DMS53 (cell line): ENCODE data around the gene GSC2.
A peak's percentile ranks its signal among the peaks of the same experiment; 100 is the strongest.

Experiments used
- DNase-seq: peaks from one replicate; lab custom pipeline; 2025; lab: John Stamatoyannopoulos, UW

GSC2 gene

DNA sequence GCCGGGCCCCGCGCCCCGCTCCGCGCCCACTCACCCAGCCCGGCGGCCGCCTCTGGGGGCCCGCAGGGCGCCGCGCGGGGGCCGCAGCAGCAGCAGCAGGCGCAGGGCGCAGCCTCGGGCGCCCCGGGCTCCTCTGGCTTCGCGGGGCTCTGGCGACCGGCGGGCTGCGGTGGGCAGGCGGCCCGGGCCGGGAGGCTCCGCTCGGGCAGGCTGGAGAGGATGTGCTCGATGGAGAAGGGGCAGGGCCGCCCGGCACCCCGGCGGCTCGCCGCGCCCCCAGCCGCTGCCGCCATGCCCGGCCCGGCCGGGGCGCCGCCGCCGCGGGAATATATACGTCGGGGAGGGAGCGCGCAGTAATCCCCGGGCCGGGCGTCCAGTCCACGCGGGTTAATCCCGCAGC, at the start of gene GSC2:
Gene GSC2 (minus strand): TSS at position 302 of the 400 bp plus-strand sequence. CDS start 9 bp downstream, at position 293.
- no peak for DNase-seq

GRCh38 chr22:19199479-19199878, 49.4 kb upstream of the GSC2 start:
- DNase-seq: no peak

DNA sequence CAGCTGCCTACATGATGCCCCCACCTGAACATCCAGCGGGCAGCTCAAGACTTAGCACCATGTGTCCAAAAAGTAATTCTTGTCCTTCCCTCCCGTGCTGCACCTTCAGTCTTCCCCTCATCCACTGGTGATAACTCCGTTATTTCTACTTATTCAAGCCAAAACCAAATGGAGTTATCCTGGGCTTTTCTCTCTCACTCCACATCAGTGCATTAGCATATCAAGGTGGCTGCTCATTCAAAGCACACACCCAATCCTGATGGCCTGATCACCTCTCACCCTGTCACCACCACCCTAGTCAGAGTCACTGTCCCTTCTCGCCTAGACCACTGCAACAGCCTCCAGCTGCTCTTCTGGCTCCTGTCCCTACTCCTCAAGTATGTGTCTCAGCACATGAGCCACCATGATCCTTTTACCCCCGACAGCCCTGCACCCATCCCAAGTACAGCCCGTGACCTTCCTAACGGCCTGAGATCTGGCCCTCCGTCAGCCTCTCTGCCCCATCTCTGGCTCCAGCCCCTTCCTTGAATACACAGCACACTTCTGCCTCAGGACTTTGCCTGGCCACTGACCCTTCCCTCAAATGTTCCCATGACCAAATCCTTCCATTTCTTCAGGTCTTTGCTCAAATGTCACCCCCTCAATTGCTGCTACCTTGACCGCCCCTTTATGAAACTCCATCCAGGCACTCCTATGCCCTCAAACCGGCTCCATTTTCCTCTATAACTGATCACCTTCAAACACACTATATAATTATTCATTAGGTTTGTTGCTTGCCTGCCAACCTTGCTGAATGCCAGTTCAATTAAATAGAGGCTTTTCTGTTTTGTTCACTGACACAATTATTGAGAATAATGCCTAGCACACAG, 48.1 kb upstream of the GSC2 start:
- no peak for DNase-seq

DNA sequence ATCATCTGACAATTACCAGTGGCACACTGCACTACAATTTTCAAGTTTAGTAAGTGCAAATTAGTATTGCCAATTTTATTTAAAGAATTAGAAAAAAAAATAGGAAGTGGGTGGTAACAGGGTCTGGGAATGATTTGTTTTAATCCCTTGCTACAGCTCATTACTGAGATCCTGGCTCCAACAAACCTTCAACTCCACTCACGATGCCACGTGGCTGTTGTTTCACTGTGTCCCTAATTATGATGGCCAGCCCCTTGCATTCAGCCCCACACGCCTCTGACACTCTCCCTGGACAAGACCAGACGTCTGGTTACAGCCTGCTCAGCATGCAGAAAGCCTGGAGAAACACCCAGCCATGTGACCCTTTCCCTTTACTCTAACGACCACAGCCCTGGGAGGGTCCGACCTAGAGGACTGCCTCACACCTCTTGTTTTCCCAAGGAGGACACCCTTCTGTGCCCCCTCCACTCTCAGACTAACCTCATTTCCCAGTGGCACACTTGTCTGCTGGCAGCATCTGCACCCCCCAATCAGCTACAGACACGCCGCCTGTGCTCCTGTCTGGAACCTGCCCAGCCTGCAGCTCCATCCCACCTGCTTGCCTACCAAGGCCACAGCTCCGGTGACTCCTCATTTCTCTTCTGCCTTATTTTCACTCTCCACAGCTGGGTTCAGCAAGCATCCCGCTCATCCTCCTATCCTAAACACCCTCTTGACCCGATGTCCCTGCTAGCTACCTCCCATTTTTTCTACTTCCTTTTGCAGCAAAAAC, 46.9 kb upstream of the GSC2 start:
- DNase-seq: no peak

DNA sequence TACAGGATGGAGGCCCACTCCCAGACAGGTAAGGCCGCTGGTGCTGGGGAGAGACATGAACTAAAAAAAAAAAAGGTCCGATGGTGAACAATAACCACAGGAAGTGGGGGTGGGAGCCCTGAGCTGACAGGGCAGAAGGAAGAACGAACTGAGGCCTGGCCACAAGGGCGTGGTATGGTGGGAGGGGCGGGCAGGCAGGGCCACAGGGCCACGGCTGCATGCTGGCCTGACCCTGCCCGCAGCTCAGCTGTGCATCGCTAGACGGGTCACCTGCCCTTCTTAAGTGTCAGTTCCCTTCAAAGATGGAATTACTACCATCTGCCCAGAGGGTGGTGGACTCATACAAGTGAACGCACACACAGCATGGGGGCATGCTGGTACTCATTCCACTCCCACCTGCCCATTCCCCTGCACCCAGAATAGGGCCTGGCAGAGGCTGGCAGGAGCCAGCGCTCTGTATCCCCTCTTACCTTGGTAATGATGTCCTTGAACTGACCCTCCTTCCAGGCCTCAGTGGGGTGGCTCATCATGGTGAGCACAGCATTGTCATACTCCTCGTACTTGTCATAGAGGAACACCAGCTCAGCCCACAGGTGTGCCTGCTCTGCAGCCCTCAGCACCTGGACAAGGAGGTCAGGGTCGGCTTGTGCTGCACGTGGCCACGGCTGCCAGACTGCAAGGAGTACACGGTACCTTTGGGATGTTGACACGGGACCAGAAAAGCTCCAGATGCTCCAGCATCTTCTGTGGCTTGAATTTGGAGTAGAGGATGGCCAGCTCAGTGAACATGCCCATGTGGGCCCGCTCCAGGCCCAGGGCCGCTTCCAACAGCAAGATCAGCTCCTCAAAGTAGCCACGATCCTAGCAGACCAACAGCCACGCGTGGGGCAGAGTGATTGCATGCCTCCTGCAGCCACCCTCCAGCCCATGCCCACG, 46.0 kb upstream of the GSC2 start:
- DNase-seq: no peak

- DNase-seq: no peak
These were observed 44.9 kb upstream of the GSC2 start for GRCh38 chr22:19194766-19195536.

DNA sequence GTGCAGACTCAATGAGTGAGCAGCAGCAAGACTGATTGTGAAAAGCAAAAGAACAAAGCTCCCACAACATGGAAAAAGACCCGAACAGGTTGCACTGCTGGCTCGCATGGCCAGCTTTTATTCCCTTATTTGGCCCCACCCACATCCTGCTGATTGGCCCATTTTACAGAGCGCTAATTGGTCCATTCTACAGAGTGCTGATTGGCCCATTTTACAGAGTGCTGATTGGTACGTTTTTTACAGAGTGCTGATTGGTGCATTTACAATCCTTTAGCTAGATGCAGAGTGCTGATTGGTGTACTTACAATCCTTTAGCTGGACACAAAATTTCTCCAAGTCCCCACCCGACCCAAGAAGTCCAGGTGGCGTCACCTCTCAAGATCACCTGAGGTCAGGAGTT, 43.8 kb upstream of the GSC2 start:
- DNase-seq: no peak

- no peak for DNase-seq
These were observed 37.8 kb upstream of the GSC2 start for GRCh38 chr22:19187716-19188563.

DNA sequence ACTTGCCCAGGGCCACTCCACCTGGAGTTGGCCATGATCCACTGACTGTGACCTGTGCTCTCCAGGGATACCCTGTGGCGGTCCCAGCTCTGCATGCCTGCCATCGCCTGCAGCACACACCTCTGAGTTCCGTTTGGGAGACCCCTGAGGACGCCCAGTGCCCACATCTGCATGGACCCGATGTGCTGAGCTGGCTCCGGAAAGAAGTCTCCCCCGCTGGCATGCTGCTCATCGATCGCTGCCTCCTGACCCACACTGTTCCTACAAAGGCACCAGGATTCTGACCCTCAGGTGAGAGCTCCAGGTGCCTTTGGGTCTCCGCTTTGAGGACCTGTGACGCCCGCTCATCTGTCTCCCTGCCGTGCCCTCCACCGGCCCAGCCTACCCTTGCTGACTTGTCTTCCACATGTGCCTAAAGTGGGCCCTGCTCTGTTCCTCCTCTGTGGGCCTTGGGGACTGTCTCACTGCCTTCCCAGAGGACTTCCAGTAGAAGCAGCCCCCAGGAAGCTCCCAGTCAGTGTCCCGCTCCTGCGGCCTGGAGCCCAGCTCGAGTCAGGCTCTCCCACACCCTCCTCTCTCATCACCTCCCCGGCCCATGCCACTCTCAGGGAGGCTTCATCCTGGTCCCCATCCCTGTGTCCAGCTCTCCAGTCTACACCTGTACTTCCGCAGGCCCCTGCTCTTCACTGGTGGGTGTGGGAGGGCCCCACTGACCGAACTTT, 34.3 kb upstream of the GSC2 start:
- no peak for DNase-seq

DNA sequence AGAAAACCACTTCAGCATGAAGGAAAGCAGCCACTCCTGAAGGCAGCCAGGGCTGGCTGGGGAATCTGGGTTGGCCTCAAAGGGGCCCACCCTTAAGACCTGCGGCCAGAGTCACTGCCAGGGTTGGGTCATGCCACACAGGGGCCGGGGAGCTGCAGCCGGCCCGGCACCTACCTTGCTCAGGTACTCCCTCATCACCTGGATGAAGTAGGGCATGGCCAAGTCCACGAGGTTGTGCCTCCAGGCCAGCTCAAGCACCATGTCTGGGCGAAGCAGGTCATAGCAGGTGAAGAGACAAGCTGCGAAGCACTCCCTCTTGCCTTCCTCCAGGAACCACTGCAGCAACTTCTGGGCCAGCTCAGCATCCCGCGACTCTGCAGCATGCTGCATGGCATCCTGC, 33.1 kb upstream of the GSC2 start:
- DNase-seq: no peak

DNA sequence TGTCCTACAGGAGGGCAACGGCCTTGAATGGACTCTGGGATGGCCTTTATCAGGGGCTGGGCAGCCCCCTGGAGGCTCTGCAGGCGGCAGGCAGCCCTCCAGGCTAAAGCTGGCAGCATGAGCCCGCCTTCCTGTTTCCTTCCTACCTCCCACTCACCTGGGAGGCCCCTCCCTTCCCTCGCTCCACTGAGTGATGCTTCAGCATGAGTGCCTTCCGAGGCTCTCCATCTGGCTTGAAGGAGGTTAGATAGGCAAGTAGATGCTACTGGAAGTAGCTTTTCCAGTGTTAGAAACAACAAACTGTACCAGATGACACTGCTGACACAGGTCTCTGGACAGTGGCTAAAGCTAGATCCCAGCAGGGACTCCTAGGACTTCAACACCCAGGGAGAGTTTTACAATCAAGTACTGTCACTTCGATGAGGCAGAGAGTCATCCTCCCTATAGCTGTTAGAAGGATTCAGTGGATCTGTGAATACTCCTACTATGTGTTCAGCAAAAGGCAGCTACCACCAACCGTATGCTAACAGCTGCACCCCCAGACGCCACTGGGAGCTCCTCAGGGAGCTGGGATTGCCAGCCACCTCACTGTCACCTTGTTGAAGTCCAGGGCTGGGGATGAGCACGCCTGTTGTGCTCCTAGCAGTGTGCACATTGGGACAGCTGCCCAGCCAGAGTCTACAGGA, 32.5 kb upstream of the GSC2 start:
- no peak for DNase-seq

GRCh38 chr22:19181786-19182471, 31.8 kb upstream of the GSC2 start:
- DNase-seq: no peak

GRCh38 chr22:19180740-19181410, 30.8 kb upstream of the GSC2 start:
- no peak for DNase-seq

GRCh38 chr22:19180234-19180633, 30.1 kb upstream of the GSC2 start:
- no peak for DNase-seq

- peak; percentile 75 for DNase-seq
These were observed 29.5 kb upstream of the GSC2 start for GRCh38 chr22:19179497-19180048.

- DNase-seq: peak; percentile 83
These were observed 28.8 kb upstream of the GSC2 start, which contains the start of gene SLC25A1 for GRCh38 chr22:19178657-19179496. Gene SLC25A1 (minus strand): TSS chr22:19178736. CDS start chr22:19178673, 63 bp downstream.
